DMS153 (cell line): ENCODE results near the gene SVOP.
"Not testable (repeated sequence)": the region's sequence is repeated elsewhere in the genome, so short reads cannot be mapped to it uniquely, and the experiment has no call there.

ENCODE experiments used
- DNase-seq: peaks from one replicate; lab custom pipeline; 2025; lab: John Stamatoyannopoulos, UW

The SVOP gene

GRCh38 chr12:108884116-108885012 is 136.5 kb downstream of the SVOP start:
- no peak for DNase-seq

- no peak for DNase-seq
Measured at GRCh38 chr12:108881953-108882352, 138.9 kb downstream of the SVOP start.

DNA sequence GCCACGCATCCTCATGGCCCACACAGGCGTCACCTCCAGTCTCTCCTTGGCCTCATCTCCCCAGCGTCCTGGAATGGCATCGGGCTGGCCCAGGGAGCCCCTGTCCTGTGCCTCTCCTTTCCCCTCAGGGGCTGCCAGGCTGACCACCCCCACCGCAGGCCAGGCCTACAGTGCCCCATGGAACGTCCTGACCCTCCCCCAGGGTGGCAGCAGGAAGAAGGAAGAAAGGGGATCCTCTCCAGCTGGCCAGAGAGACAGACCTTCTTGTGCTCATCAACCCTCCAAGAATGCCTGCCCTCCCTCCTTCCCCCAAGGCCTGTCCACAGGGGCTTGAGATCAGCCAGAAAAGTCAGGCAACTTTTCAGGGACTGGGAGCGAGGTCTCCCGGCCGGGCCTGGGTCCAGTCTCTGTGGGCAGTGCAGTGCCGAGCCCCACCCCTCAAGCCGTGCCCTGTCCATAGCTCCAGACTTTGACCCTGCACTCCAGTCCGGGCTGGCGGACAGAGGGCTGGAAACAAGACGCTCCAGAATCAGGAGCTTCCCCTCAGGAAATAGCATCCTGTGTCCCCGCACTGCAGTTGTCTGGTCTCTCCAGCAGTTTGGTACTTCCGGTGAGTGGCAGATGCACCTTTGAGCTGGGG is 141.1 kb downstream of the SVOP start, which contains the start of gene DAO:
Gene DAO (plus strand): TSS at position 478 of the 640 bp plus-strand sequence. CDS start 4,915 bp downstream, outside the sequence.
- DNase-seq = no peak

- no peak for DNase-seq
Measured at GRCh38 chr12:108876550-108876949, 144.3 kb downstream of the SVOP start.

- DNase-seq = no peak
Measured at GRCh38 chr12:108875682-108876361, 145.0 kb downstream of the SVOP start.

GRCh38 chr12:108875280-108875679 is 145.6 kb downstream of the SVOP start:
- DNase-seq = no peak

GRCh38 chr12:108868781-108869180 is 152.1 kb downstream of the SVOP start:
- DNase-seq = no peak

GRCh38 chr12:108866083-108866482 is 154.8 kb downstream of the SVOP start:
- not testable (repeated sequence) for DNase-seq

DNA sequence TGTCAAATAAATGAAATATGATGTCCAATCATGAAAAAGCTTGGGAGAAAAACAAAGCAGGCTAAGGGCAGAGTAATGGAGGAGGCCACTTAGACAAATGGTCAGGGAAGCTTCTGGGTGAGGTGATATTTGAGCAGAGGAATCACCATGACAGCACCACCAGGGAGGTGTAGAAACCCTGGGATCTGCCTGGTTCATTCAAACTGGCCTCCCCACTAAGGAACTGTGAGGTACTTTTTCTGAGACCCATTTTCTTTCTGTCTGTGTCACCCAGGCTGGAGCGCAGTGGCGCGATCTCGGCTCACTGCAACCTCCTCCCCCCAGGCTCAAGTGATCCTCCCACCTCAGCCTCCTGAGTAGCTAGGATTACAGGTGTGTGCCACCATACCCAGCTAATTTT is 155.7 kb downstream of the SVOP start:
- DNase-seq = no peak

- no peak for DNase-seq
Measured at GRCh38 chr12:108862588-108862959, 158.3 kb downstream of the SVOP start.

- no peak for DNase-seq
Measured at GRCh38 chr12:108861878-108862587, 158.8 kb downstream of the SVOP start.

- no peak for DNase-seq
Measured at GRCh38 chr12:108860443-108860842, 160.4 kb downstream of the SVOP start.

DNA sequence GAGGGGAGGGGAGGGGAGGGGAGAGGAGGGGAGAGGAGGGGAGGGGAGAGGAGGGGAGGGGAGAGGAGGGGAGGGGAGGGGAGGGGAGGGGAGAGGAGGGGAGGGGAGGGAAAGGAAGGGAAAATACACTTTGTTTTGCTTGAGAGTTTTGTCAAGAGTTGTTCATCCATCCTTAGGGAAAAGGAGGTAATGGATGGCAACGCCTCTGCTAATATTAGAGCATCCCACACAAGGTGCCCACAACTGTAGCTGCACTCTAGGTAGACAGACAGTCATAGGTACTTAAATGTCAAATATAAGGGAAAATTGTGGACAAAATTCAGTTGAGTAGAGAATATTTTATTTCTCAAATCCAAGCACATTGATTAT is 161.0 kb downstream of the SVOP start:
- DNase-seq = no peak

- not testable (repeated sequence) for DNase-seq
Measured at GRCh38 chr12:108859141-108859922, 161.5 kb downstream of the SVOP start.

- no peak for DNase-seq
Measured at GRCh38 chr12:108858311-108859074, 162.4 kb downstream of the SVOP start.
